GM12865 (cell line): ENCODE results near the gene PDZD2.

Experiments used
- DNase-seq: peaks from one replicate; pipeline ENCODE4 v3.0.0; 2010; ENCODE audit warnings: low read depth
- H3K4me3 ChIP-seq: 2 replicates; pipeline ENCODE4 v1.5.1; 2011; ENCODE audit warnings: mild to moderate bottlenecking, low read depth, low read length, control low read depth
- CTCF ChIP-seq: IDR thresholded peaks from 2 replicates; pipeline ENCODE4 v1.5.1; 2011; ENCODE audit warnings: low read length, control low read depth, low read depth, inconsistent platforms; ENCODE audit not compliant: insufficient read depth; ENCODE audit errors: missing control alignments

Gene PDZD2

GRCh38 chr5:31913808-31914207 lies 274.9 kb downstream of the PDZD2 start:
- TF ChIP-seq CTCF = no peak
- DNase-seq = no peak
- no peak overlapping the region for H3K4me3 ChIP-seq

GRCh38 chr5:31916327-31916726 lies 277.4 kb downstream of the PDZD2 start:
- no peak overlapping the region for H3K4me3 ChIP-seq
- no peak for TF ChIP-seq CTCF
- DNase-seq = no peak

- H3K4me3 ChIP-seq = no peak overlapping the region
- DNase-seq = no peak
- no peak for TF ChIP-seq CTCF
Observed at GRCh38 chr5:31918739-31919138, 279.8 kb downstream of the PDZD2 start.

- DNase-seq = no peak
- no peak for TF ChIP-seq CTCF
- H3K4me3 ChIP-seq = no peak overlapping the region
Observed at GRCh38 chr5:31921852-31922305, 282.9 kb downstream of the PDZD2 start.

- TF ChIP-seq CTCF = no peak
- DNase-seq = no peak
- H3K4me3 ChIP-seq = no peak overlapping the region
Observed at GRCh38 chr5:31924005-31924404, 285.1 kb downstream of the PDZD2 start.

GRCh38 chr5:31931874-31932273 lies 292.9 kb downstream of the PDZD2 start:
- no peak for DNase-seq
- TF ChIP-seq CTCF = no peak
- no peak overlapping the region for H3K4me3 ChIP-seq

- TF ChIP-seq CTCF = no peak
- no peak for DNase-seq
- no peak overlapping the region for H3K4me3 ChIP-seq
Observed at GRCh38 chr5:31934156-31934555, 295.2 kb downstream of the PDZD2 start.
